Loucy (cell line): ENCODE results near the gene SH3RF3.

Source experiments
- CTCF ChIP-seq: fragments of 200-600 bp; sonication (generic); conservative IDR thresholded peaks from 2 replicates; pipeline ENCODE4 v1.5.1; 2014; ENCODE audit warnings: mild to moderate bottlenecking, antibody characterized with exemption, low read length
- EZH2phosphoT487 ChIP-seq: fragments of 200-600 bp; IDR thresholded peaks from 2 replicates; pipeline ENCODE4 v1.6.1; 2018; ENCODE audit warnings: antibody characterized with exemption, mild to moderate bottlenecking, moderate library complexity, borderline replicate concordance

GRCh38 chr2:109299536-109299935 is 170.5 kb downstream of the SH3RF3 start:
- TF ChIP-seq CTCF = no peak
- TF ChIP-seq EZH2phosphoT487 = no peak
